ENCODE measurements around the gene HUNK. TPM values are rescaled to one million over a fixed set of nuclear protein-coding genes. Genes with fewer than 3 reads are reported as not detected.
A peak's percentile ranks its signal among the peaks of the same experiment; 100 is the strongest.

HUNK gene
- total RNA-seq, 1 donor from 2014 or later, result 0.44 TPM

GRCh38 chr21:31988492-31989290 lies 115.9 kb downstream of the HUNK start:
- Histone ChIP-seq H3K36me3 (no peaks in the 10 kb centered on the region), H3K27me3 (ENCODE audit: low read depth) (peaks cover 21% of the 10 kb centered on the region), H3K4me3 (no peak overlapping the region), H3K27ac (replicated peaks) (no peak overlapping the region), H3K4me1 (no peaks in the 10 kb centered on the region), H3K9me3 (replicated peaks) (no peaks in the 10 kb centered on the region)
- no peak for TF ChIP-seq CTCF (IDR thresholded peaks at IDR 0.05; ENCODE audit: borderline replicate concordance)
- intact Hi-C loops (cut with micrococcal nuclease), result no loop called here
- DNase-seq, result no peak

GRCh38 chr21:31991356-31992331 lies 118.8 kb downstream of the HUNK start:
- Histone ChIP-seq H3K9me3 (replicated peaks) (no peaks in the 10 kb centered on the region), H3K4me1 (no peaks in the 10 kb centered on the region), H3K36me3 (no peaks in the 10 kb centered on the region), H3K4me3 (no peak overlapping the region), H3K27me3 (ENCODE audit: low read depth) (peaks cover 9% of the 10 kb centered on the region), H3K27ac (replicated peaks) (no peak overlapping the region)
- TF ChIP-seq CTCF (IDR thresholded peaks at IDR 0.05; ENCODE audit: borderline replicate concordance), result peak; percentile 31
- no peak for DNase-seq
- intact Hi-C loops (cut with micrococcal nuclease), result no loop called here

- Histone ChIP-seq H3K4me3 (no peak overlapping the region), H3K27me3 (ENCODE audit: low read depth) (peaks cover 3% of the 10 kb centered on the region), H3K9me3 (replicated peaks) (no peaks in the 10 kb centered on the region), H3K27ac (replicated peaks) (no peak overlapping the region), H3K36me3 (no peaks in the 10 kb centered on the region), H3K4me1 (no peaks in the 10 kb centered on the region)
- intact Hi-C loops (cut with micrococcal nuclease), result no loop called here
- no peak for DNase-seq
- TF ChIP-seq CTCF (IDR thresholded peaks at IDR 0.05; ENCODE audit: borderline replicate concordance), result no peak
Observed at GRCh38 chr21:31992391-31992790, 119.6 kb downstream of the HUNK start.

DNA sequence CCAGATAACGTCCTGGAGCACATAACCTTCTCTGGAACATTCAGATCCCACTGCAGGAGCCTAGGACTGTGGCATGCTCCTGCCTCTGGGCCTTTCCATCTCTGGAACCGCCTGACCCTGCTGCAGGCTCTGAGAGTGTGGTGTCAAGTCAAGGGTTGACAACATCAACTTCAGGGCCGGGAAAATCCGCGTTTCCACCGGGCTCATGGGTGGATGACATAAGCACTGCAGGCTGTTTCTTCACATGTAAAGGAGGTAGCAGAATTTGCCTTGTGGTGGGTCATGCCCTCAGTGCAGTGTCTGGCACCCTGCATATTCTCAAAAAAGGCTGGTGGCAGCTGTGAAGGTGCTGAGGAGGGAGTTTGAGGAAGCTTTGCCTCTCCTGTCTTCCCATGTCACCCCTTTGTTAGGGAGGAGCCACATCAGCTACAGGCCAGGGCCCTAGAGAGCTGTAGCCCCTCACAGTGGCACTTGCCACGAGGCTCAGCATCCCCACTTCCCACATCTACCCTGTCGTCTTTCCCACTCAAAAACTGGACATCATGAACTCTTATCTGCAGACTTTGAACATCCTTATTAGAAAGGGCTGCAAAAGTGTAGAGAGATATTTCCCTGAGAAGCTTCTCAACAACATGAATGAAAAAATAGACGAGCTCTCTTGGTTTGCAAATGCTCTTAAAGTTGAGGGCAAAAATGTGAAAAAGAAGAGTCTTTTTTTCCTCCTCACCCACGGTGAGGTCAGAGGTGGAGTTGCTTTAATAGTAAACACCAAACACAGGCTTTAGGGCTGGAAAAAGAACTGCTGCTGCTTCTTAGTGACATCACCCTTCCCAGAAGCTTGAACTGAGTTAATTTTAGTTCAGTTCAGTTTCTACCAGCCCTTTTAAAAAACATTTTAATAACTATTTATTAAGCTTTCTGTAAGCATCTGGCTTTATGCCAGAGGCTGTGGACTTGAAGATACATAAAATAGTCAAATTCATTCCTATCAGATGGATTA lies 121.3 kb downstream of the HUNK start:
- no peak for TF ChIP-seq CTCF (IDR thresholded peaks at IDR 0.05; ENCODE audit: borderline replicate concordance)
- H3K36me3 ChIP-seq, result no peaks in the 10 kb centered on the region
- H3K27me3 ChIP-seq (ENCODE audit: low read depth), result no peaks in the 10 kb centered on the region
- DNase-seq, result no peak
- intact Hi-C loops (cut with micrococcal nuclease), result no loop called here
- H3K4me3 ChIP-seq, result no peak overlapping the region
- no peak overlapping the region for H3K27ac ChIP-seq (replicated peaks)
- no peaks in the 10 kb centered on the region for H3K9me3 ChIP-seq (replicated peaks)
- no peaks in the 10 kb centered on the region for H3K4me1 ChIP-seq

DNA sequence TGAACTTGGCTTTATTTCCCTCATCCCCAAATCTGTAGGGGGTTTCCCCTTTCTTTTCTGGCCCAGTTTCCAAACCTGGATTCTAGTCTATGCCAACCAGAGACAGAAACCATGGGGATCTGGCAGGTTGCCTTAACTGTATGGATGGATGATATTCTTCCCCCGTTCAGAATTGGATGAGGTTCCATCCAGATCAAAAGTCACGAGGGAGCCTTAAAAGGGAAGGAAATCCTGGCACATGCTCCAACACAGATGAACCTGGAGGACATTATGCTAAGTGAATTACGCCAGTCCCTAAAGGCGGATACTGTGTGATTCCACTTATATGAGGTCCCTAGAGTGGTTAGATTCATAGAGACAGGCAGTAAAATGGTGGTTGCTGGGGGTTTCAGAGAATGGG lies 124.4 kb downstream of the HUNK start:
- Histone ChIP-seq H3K9me3 (replicated peaks) (no peaks in the 10 kb centered on the region), H3K27me3 (ENCODE audit: low read depth) (no peaks in the 10 kb centered on the region), H3K36me3 (no peaks in the 10 kb centered on the region), H3K27ac (replicated peaks) (no peak overlapping the region), H3K4me1 (no peaks in the 10 kb centered on the region), H3K4me3 (no peak overlapping the region)
- no peak for TF ChIP-seq CTCF (IDR thresholded peaks at IDR 0.05; ENCODE audit: borderline replicate concordance)
- no peak for DNase-seq
- intact Hi-C loops (cut with micrococcal nuclease), result no loop called here
